Calu3 (cell line): ENCODE results near the gene KLK5. TPM values are rescaled to one million over a fixed set of nuclear protein-coding genes. Genes with fewer than 3 reads are reported as not detected.
A peak's percentile ranks its signal among the peaks of the same experiment; 100 is the strongest.

Source experiments
- BruUV-seq: library from RNA; stranded (reverse); fragments of 400-500 nt; replicated peaks from 2 replicates; lab custom pipeline; 2021; lab: Mats Ljungman, UMichigan
- CTCF ChIA-PET: fragments of 300-600 bp; sonication (Branson Sonifier 250); formaldehyde crosslinking; loops from one replicate; lab custom pipeline; 2022; ENCODE audit warnings: antibody characterized with exemption; lab: Charles Lee
- DNase-seq: peaks from one replicate; pipeline ENCODE4 v3.0.0; 2022
- H3K27ac Mint-ChIP-seq: one replicate; pipeline ENCODE4 v1.8.0; 2022; ENCODE audit warnings: mixed read lengths; ENCODE audit not compliant: unreplicated experiment
- H3K27me3 Mint-ChIP-seq: one replicate; pipeline ENCODE4 v1.8.0; 2022; ENCODE audit warnings: mixed read lengths; ENCODE audit not compliant: unreplicated experiment
- H3K36me3 Mint-ChIP-seq: one replicate; pipeline ENCODE4 v1.8.0; 2022; ENCODE audit warnings: mild to moderate bottlenecking, moderate library complexity, mixed read lengths; ENCODE audit not compliant: insufficient read depth, unreplicated experiment
- H3K4me1 Mint-ChIP-seq: one replicate; pipeline ENCODE4 v1.8.0; 2022; ENCODE audit warnings: mild to moderate bottlenecking, low read depth, mixed read lengths; ENCODE audit not compliant: unreplicated experiment
- H3K4me3 Mint-ChIP-seq: one replicate; pipeline ENCODE4 v1.8.0; 2022; ENCODE audit warnings: mild to moderate bottlenecking, low read depth, moderate library complexity, mixed read lengths; ENCODE audit not compliant: unreplicated experiment
- H3K9me3 Mint-ChIP-seq: one replicate; pipeline ENCODE4 v1.8.0; 2022; ENCODE audit warnings: low read depth, mixed read lengths; ENCODE audit not compliant: unreplicated experiment
- CTCF ChIP-seq: fragments of 200-600 bp; IDR thresholded peaks from one replicate; pipeline ENCODE4 v1.8.0; 2022; ENCODE audit warnings: antibody characterized with exemption; ENCODE audit not compliant: unreplicated experiment
- intact Hi-C: fragments of 100-400 bp; cut with micrococcal nuclease; formaldehyde crosslinking; loops from one replicate; pipeline ENCODE4 v1.10.0; 2022; ENCODE audit not compliant: unreplicated experiment
- total RNA-seq: library from RNA; stranded (reverse); gene quantifications from 2 replicates; pipeline ENCODE4 v1.2.3, GENCODE V29; 2022

The KLK5 gene
- total RNA-seq, 1 experiment from 2014 or later = 0.38 TPM

GRCh38 chr19:50931023-50931422 lies 21.8 kb downstream of the KLK5 start:
- H3K27me3 Mint-ChIP-seq = no peaks in the 10 kb centered on the region
- CTCF ChIA-PET = interaction anchor here (0.9 kb wide), 1 partner anchor 24 kb away, joined by 3 read pairs; no protein-coding TSS in a partner anchor
- no TSS peak for BruUV-seq
- peaks cover 14% of the 10 kb centered on the region for H3K36me3 Mint-ChIP-seq
- peak overlapping the region; percentile 59 for H3K27ac Mint-ChIP-seq
- no peak for TF ChIP-seq CTCF
- peaks cover 43% of the 10 kb centered on the region for H3K4me1 Mint-ChIP-seq
- no peaks in the 10 kb centered on the region for H3K9me3 Mint-ChIP-seq
- no peak overlapping the region for H3K4me3 Mint-ChIP-seq
- DNase-seq = no peak
- intact Hi-C loops = loop anchor here (2.0 kb wide), 1 partner anchor 166 kb away; no protein-coding TSS in a partner anchor

- H3K27me3 Mint-ChIP-seq = no peaks in the 10 kb centered on the region
- intact Hi-C loops = no loop called here
- CTCF ChIA-PET = no interaction called here
- no TSS peak for BruUV-seq
- H3K9me3 Mint-ChIP-seq = no peaks in the 10 kb centered on the region
- peaks cover 39% of the 10 kb centered on the region for H3K4me1 Mint-ChIP-seq
- H3K27ac Mint-ChIP-seq = no peak overlapping the region
- H3K4me3 Mint-ChIP-seq = no peak overlapping the region
- no peak for DNase-seq
- H3K36me3 Mint-ChIP-seq = peaks cover 14% of the 10 kb centered on the region
- TF ChIP-seq CTCF = no peak
Measured at GRCh38 chr19:50928831-50929230, 24.0 kb downstream of the KLK5 start.

GRCh38 chr19:50926144-50926543 lies 26.7 kb downstream of the KLK5 start:
- Mint-ChIP-seq H3K36me3 (peaks cover 9% of the 10 kb centered on the region), H3K27ac (no peak overlapping the region), H3K4me3 (no peak overlapping the region), H3K4me1 (peaks cover 26% of the 10 kb centered on the region), H3K9me3 (no peaks in the 10 kb centered on the region), H3K27me3 (no peaks in the 10 kb centered on the region)
- intact Hi-C loops = no loop called here
- DNase-seq = no peak
- no peak for TF ChIP-seq CTCF
- BruUV-seq = no TSS peak
- CTCF ChIA-PET = interaction anchor here (0.5 kb wide), 1 partner anchor 169 kb away, joined by 4 read pairs; no protein-coding TSS in a partner anchor

- Mint-ChIP-seq H3K4me3 (no peak overlapping the region), H3K27me3 (peaks cover 4% of the 10 kb centered on the region), H3K4me1 (peaks cover 24% of the 10 kb centered on the region), H3K27ac (no peak overlapping the region), H3K9me3 (no peaks in the 10 kb centered on the region), H3K36me3 (peaks cover 5% of the 10 kb centered on the region)
- intact Hi-C loops = no loop called here
- BruUV-seq = no TSS peak
- DNase-seq = no peak
- CTCF ChIA-PET = interaction anchor here (0.5 kb wide), 1 partner anchor 169 kb away, joined by 4 read pairs; no protein-coding TSS in a partner anchor
- no peak for TF ChIP-seq CTCF
Measured at GRCh38 chr19:50925734-50926133, 27.1 kb downstream of the KLK5 start.
